ENCODE results near the gene PCCA. TPM values are rescaled to one million over a fixed set of nuclear protein-coding genes. Genes with fewer than 3 reads are reported as not detected.

Gene PCCA
- total RNA-seq, 1 donor from 2014 or later = 33.4 TPM

DNA sequence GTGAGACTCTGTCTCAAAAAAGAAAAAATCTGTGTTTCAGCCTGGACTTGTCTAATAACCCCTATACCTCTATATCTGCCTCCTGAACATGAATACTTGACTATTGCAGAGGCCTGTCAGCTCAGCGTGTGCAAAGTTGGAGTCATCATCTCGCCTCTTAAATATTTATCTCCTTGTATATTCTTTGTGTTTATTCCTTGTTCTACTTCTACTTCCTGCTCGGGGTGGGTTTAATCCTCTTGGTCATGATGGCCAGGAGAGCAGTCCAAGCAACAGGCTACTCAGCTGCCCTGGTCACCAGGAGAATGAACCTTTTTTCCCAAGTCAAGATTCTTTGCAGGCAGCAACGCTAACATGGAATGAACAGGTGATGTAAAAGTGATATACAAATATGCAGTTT lies 119.1 kb downstream of the PCCA start:
- intact Hi-C loops (cut with DNase I) = no loop called here
- no peak overlapping the region for H3K27ac ChIP-seq
- H3K4me3 ChIP-seq = no peak overlapping the region
- H3K27me3 ChIP-seq = no peaks in the 10 kb centered on the region
- no peak for TF ChIP-seq POLR2AphosphoS5 (IDR thresholded peaks at IDR 0.05; ENCODE audit: insufficient read depth in 1 of 2, low read depth in 1 of 2)
- TF ChIP-seq, protein P1, sequence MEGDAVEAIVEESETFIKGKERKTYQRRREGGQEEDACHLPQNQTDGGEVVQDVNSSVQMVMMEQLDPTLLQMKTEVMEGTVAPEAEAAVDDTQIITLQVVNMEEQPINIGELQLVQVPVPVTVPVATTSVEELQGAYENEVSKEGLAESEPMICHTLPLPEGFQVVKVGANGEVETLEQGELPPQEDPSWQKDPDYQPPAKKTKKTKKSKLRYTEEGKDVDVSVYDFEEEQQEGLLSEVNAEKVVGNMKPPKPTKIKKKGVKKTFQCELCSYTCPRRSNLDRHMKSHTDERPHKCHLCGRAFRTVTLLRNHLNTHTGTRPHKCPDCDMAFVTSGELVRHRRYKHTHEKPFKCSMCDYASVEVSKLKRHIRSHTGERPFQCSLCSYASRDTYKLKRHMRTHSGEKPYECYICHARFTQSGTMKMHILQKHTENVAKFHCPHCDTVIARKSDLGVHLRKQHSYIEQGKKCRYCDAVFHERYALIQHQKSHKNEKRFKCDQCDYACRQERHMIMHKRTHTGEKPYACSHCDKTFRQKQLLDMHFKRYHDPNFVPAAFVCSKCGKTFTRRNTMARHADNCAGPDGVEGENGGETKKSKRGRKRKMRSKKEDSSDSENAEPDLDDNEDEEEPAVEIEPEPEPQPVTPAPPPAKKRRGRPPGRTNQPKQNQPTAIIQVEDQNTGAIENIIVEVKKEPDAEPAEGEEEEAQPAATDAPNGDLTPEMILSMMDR (IDR thresholded peaks at IDR 0.05) = no peak
- no peak for TF ChIP-seq POLR2A (IDR thresholded peaks at IDR 0.05)
- DNase-seq (ENCODE audit: extremely low spot score in 2 of 2) = no peak
- H3K4me1 ChIP-seq = no peaks in the 10 kb centered on the region
- H3K36me3 ChIP-seq = no peaks in the 10 kb centered on the region
- H3K9me3 ChIP-seq = no peaks in the 10 kb centered on the region

DNA sequence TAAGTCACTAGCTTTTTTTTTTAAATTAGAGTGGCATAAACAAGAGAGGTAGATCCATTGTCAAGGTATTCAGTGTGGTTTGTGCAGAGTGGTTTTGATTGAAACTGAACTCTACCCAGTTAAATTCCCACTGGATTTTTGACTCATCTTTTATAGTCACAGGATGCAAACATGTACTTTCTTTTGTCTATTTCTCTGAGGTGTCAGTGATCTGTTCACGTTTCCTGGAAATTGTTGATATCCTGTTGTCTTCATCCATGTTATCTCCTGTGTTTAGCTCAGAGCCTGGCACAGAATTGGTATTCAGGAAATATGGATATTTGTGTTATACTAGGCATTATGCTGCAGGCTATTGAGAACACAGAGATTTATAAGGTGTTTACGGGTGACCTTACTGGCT lies 119.7 kb downstream of the PCCA start:
- Histone ChIP-seq H3K27ac (no peak overlapping the region), H3K36me3 (no peaks in the 10 kb centered on the region), H3K4me3 (no peak overlapping the region), H3K4me1 (no peaks in the 10 kb centered on the region), H3K9me3 (no peaks in the 10 kb centered on the region), H3K27me3 (no peaks in the 10 kb centered on the region)
- TF ChIP-seq, protein P1 (IDR thresholded peaks at IDR 0.05) = no peak
- TF ChIP-seq POLR2AphosphoS5 (IDR thresholded peaks at IDR 0.05; ENCODE audit: insufficient read depth in 1 of 2, low read depth in 1 of 2) (no peak), POLR2A (IDR thresholded peaks at IDR 0.05) (no peak)
- DNase-seq (ENCODE audit: extremely low spot score in 2 of 2) = no peak
- intact Hi-C loops (cut with DNase I) = no loop called here

DNA sequence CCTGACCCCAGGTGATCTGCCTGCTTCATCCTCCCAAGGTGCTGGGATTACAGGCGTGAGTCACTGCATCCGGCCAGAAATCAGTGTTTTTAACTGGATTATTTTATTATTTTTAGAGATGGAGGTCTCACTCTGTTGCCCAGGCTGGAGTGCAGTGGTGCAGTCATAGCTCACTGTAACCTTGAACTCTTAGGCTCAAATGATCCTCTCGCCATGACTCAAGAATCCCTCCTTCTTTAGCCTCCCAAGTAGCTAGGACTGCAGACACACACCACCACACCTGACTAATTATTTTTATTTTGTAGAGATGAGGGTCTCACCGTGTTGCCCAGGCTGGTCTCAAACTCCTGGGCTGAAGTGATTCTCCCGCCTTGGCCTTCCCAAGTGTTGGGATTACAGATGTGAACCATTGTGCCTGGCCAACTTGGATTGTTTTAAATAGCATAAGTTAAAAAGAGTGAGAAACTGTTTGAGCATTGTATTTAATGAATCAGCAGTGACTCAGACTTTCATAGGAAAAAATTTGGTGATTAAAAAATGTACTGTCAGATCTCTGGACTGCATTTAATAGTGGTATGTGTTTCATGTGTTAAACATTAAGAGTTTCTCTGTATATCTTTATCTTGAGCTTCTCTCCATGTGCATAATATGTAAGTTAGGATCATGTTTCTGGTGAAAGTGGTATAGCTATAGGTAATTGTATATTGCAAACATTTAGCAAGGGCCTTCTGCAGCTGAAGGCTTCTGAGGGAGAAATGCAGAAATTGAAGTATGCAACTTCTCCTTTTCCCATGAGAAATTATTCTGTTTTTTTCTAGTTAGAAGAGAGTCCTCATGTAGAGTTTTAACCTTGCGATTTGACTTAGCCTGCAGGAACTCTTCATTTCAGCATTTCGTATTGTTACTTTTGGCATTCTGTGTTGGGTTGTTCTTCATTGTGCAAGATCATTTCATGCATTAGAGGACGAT lies 121.2 kb downstream of the PCCA start:
- H3K27me3 ChIP-seq = no peaks in the 10 kb centered on the region
- no peaks in the 10 kb centered on the region for H3K4me1 ChIP-seq
- H3K9me3 ChIP-seq = no peaks in the 10 kb centered on the region
- H3K27ac ChIP-seq = no peak overlapping the region
- DNase-seq (ENCODE audit: extremely low spot score in 2 of 2) = no peak
- no peak overlapping the region for H3K4me3 ChIP-seq
- TF ChIP-seq POLR2AphosphoS5 (IDR thresholded peaks at IDR 0.05; ENCODE audit: insufficient read depth in 1 of 2, low read depth in 1 of 2) (no peak), POLR2A (IDR thresholded peaks at IDR 0.05) (no peak)
- TF ChIP-seq, protein P1 (IDR thresholded peaks at IDR 0.05) = no peak
- intact Hi-C loops (cut with DNase I) = no loop called here
- no peaks in the 10 kb centered on the region for H3K36me3 ChIP-seq

DNA sequence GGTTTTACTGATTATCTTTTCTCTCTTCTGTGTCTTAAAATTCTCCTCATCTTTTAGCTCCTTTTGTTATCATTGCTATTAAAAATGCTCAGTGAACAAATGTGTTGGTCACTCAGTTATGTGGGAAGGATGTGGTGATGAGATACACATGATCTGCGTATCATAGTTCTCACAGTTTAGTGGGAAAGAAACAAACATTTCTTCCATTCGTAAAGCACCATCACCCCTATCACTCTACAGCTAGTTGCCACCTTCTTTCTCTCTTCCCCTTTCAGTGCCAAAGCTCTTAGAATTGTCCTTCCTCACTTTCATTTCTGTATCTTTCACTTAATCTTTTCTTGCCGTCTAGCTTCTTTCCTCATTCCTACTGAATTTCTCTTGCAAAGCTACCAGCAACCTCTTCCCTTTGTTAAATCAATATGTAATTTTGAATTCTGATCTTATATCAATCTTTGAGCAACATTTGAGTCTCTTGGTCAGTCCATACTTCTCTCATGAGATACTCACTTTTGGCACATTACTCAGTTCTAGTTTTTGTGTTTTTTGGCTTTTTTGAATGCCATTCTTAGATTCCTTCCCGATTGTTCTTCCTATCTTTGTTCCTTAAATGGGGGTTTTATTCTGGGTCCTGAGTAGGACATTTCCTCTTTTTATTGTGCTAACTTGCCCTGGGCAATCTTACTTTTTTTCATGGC lies 122.3 kb downstream of the PCCA start:
- H3K27ac ChIP-seq = no peak overlapping the region
- no peak for DNase-seq (ENCODE audit: extremely low spot score in 2 of 2)
- H3K4me1 ChIP-seq = no peaks in the 10 kb centered on the region
- intact Hi-C loops (cut with DNase I) = no loop called here
- H3K36me3 ChIP-seq = no peaks in the 10 kb centered on the region
- TF ChIP-seq POLR2AphosphoS5 (IDR thresholded peaks at IDR 0.05; ENCODE audit: insufficient read depth in 1 of 2, low read depth in 1 of 2) = no peak
- TF ChIP-seq POLR2A (IDR thresholded peaks at IDR 0.05) = no peak
- TF ChIP-seq, protein P1 (IDR thresholded peaks at IDR 0.05) = no peak
- H3K4me3 ChIP-seq = no peak overlapping the region
- H3K9me3 ChIP-seq = no peaks in the 10 kb centered on the region
- H3K27me3 ChIP-seq = no peaks in the 10 kb centered on the region

Measured in vagina (tissue), 2 donors.